Stimulated activated CD8-positive, alpha-beta memory T cell treated with anti-CD3 and anti-CD28 coated beads, Interleukin-7, amount 100 ng/mL, for 24 hours (primary cell): ENCODE results near the gene MICALL2.

Experiments
- DNase-seq: peaks from one replicate; pipeline ENCODE4 v3.0.0-alpha.2; 2020; ENCODE audit warnings: low read depth

Gene MICALL2

DNA sequence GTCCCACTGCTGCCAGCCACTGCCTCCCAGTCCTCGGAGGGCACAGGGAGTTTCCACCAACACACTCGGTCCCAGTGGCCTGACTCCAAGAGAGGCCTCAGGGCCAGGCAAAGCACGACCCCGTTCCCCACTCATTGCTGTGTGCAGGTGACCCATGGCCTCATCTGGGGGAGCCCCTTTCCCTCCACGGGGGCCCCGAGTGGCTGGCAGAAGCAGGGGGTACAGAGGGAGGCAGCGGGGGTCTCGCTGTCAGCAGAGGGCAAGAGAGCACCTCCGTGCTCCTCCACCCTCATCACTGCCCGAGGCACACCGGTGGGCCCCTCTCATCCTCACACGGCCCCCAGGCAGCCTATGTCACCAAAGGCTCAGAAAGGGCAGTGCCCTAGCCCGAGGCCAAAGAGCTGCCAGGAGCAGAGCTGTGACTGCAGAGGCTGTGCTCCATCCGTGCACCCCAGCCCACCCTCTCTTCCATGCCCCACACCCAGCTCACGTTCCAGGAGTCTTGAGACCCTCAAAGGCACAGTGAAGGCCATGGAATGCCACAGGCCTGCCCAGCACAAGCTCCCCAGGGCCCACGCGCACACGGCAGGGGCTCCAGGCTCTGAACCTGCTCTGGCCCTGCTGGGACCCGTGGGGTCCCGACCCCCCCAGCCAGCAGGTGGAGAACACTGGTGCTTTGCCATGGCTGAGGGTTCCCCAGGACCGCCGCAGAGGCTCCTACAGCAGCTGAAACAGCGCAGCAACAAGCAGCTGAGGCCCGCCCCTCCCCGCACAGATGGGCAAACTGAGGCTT lies 25.9 kb downstream of the MICALL2 start:
- DNase-seq, result no peak

DNA sequence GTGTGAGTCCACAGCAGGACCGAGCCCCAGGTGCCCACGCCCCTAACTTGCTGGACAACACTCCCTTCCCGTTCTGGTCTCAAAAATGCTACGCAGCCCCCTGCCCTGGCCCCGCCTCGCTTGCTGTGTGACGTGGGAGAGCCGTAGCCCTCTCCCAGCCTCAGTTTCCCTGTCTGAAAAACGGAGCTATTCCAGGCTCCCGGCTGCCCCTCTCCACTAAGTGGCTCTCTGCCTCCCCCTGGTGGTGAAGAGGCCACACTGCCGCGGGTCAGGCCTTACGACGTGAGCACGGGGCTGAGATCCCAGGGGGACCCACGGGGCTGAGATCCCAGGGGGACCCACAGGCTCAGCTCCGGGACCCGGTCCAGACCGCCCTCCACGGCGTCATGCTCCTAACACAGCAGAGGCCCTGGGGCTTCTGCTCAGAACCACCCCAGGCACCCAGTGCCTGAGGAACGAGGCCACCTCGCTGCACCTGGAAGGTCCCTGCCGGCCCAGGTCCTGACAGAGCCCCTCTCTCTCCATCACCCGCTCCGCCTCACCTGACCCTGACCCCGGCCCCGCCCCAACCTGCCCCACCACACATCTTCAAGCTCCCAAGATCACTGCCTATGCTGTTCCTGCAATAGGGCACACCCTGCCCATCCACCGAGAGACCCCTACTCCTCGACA lies 26.7 kb downstream of the MICALL2 start:
- DNase-seq, result peak; percentile 76

DNA sequence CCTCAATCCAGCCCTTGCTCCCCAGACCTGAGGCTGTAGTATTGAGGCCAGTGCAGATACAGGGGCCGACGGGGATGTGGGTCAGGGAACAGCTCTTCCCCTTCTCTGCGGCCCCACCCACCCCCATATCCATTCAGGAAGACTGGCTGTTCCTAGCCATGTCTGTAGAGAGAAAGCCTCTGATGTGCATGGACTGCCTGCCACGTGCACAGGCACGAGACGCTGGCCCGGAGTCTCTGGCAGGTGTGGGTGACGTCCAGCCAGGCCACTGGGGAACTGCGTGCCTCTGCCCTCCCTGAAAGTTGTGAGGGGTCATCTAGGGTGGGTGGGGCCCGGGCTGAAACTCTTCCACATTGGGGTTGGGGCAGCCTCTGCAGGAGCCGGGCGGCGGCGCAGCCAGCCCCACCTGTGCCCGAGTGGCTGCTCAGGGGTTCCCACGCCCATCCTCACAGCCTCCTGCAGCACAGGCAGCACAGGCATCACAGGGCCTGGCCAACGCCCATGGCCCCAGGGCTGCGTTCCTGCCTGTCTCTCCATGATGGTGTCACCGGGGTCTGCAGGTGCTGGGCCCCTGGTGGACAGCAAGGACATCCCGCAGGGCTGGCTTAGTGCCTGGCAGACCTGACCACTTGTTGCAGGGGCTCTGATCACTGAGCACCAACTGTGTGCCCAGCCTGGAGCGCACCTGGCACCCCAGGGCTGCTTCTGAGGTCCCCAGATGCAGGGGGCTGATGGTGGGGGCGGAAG lies 27.5 kb downstream of the MICALL2 start:
- DNase-seq, result no peak

DNA sequence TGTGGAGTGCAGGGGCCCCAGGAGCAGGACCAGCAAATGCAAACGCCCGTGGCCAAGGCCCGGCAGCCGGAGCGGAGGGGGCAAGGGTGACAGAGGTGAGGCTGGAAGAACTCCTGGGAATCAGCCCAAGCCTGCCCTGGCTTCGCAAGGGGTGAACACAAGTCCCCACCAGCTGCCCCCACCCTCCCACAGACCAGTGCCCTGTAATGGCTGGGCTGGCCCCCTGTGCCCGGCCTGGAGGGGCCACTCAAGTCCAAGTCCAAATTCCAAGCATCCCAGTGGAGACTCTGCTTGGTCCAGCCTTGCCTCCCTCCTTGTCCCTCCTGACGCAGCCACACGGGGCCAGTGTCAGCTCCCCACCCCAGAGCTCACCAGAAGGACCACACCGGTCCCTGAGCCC lies 28.0 kb downstream of the MICALL2 start:
- no peak for DNase-seq

DNA sequence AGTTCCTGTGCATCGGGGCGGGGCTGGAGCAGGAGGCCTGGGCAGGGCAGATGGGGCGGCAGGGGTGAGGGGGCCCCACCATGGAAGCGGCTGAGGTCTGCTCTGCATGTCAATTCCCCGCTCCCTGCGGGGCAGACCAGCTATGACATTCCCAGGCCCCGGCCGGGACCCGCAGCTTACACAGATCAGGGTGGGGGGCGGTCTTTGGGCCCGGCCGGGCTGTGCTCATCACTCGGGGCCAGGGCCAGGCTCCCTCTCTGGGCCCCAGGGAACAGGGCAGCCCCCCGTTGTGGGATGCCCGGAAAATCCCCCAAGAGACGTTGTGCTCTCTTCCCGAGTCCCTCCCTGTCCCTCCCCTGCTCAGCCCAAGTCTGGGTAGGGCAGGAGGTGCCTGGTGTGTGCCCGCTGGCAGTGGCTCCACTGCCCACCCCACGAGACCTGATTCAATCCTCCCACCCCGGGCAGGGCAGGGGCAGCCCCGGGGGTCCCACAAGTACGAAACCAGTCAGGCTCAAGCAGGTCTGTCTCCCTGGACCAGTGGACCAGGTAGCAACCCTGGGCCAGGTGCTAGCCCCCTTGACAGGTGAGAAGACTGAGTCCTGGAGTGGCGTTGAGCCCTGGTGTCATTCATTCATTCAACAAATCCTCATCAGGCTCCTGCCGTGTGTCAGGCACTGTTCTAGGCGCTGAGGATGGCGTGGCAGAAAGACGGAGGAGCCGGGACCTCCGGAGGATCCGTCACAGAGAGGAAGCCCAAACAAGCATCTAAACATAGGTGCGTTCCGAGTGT lies 29.0 kb downstream of the MICALL2 start:
- DNase-seq, result no peak

DNA sequence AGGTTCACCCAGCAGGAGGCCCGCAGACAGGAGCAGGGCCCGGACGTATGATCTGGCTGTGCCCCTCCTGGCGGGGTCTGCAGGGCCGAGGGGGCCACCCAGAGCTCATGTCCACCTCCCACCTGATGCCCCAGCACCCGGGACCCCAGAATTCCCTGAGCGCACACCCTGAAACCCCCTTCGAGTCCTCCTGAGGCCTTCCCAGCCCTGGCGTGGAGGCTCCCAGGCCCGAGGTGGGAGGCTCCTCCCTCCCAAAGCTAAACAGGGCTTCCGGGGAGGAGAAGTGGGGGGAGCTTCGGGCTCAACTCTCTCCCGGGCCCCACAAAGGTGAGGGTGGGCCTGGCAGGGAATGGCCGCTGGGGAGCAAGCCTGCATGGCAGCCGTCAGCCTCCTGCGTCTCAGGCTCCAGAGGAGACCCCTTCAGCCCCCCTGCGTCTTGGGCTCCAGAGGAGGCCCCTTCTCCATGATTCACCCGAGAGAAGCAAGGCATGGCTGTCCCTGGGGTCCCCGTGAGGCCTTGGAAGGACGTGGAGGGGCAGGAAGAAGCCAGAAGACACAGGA lies 30.2 kb downstream of the MICALL2 start:
- DNase-seq, result no peak

- DNase-seq, result no peak
Measured at GRCh38 chr7:1427064-1427657, 32.1 kb downstream of the MICALL2 start.

- no peak for DNase-seq
Measured at GRCh38 chr7:1426474-1426873, 32.8 kb downstream of the MICALL2 start.

- DNase-seq, result no peak
Measured at GRCh38 chr7:1425292-1426136, 33.8 kb downstream of the MICALL2 start.

- no peak for DNase-seq
Measured at GRCh38 chr7:1424041-1424440, 35.2 kb downstream of the MICALL2 start.

GRCh38 chr7:1423264-1423811 lies 35.9 kb downstream of the MICALL2 start:
- no peak for DNase-seq

DNA sequence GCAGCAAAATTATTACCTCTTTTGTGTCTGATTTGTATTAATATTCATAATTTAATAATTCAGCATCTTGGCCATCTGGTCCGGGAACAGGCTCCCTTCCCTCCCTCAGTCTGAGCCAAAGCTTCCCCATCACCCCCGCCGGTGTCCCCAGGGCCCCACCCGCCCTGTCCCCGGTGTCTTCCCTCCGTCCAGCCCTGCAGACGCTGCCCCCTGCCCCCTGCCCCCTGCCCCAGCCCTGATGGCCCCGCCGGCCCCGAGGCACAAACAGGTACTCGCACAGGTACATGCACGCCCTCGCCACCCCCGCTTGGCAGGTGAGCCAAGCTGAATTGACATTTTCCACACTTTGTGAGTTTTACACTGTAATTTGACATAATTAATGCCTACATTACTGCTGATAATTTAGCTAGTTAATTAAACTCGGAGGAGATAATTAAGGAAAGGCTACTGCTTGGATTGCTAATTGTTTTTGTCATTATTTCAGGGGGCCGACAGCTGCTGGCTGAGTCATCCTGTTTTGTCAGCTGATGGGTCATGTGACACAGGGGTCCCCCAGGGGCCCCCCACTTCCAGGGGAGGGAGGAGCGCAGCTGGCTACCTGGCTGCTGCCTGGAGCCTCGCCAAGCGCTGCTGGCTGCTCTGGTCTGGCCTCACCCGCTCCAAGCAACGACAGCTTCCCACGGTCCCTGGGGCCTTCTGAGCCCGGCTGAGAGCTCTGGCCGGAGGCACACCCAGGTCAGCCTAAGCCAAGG lies 36.6 kb downstream of the MICALL2 start:
- DNase-seq, result no peak

GRCh38 chr7:1421946-1422345 lies 37.3 kb downstream of the MICALL2 start:
- DNase-seq, result no peak

GRCh38 chr7:1421020-1421790 lies 38.1 kb downstream of the MICALL2 start:
- no peak for DNase-seq

DNA sequence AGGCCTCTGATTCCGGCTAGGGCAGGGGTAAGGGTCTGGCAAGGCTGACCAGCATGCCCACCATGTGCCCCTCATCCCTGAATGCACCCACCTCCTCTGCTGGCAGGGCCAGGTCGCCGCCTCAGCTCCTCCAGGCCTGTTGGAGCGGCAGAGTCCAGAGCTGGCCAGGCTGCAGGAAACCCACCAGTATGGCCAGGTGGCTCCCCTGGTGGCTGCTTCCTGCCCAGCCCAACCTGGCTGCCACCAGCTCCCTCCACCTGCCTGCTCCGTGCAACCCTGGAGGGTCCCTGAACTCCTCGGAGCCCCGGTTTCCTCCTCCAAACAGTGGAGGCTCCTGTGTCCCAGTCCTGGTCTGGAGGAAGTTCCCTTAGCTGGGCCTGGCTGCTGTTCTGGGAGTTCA lies 39.6 kb downstream of the MICALL2 start:
- DNase-seq, result no peak

DNA sequence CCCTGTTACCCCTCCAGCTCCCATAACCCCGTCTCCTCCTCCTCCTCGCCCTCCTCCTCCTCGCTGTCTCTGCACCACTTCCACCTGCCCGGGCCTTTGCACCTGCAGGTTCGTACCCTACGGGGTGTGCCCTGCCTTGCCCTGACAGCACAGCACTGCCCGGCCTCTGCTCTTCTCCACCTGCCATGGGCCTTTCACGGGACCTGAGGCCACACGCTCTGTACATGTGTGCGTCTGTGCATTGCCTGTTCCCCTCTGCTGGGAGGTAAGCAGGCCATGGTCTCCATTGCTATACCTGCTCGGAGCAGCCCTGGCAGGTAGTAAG lies 40.0 kb downstream of the MICALL2 start:
- no peak for DNase-seq

- DNase-seq, result no peak
Measured at GRCh38 chr7:1418505-1419309, 40.6 kb downstream of the MICALL2 start.

GRCh38 chr7:1415389-1415990 lies 43.8 kb downstream of the MICALL2 start:
- no peak for DNase-seq
